ENCODE measurements around the gene LRFN5. TPM values are rescaled to one million over a fixed set of nuclear protein-coding genes. Genes with fewer than 3 reads are reported as not detected.

LRFN5 gene
- total and polyA plus RNA-seq, 10 of the 15 experiments (the other 5 are each of a cell fraction or from before 2014, with no cell fraction given), result 0.06 to 1.2 TPM; not detected in 8

- Histone ChIP-seq H3K27me3 (replicated peaks in 1 of 2; ENCODE audit: control insufficient read depth in 2 of 2, insufficient read depth in 2 of 2, low read length in 1 of 2) (no peaks in the 10 kb centered on the region), H3K4me2 (ENCODE audit: control insufficient read depth, insufficient read depth) (no peak overlapping the region), H2AFZ (ENCODE audit: control insufficient read depth, low read depth, low read length) (no peak overlapping the region), H3K27ac (ENCODE audit: control insufficient read depth, insufficient read depth) (no peak overlapping the region), H3K9me3 (replicated peaks; ENCODE audit: control insufficient read depth, insufficient read depth, low read length) (no peaks in the 10 kb centered on the region), H3K36me3 (ENCODE audit: control insufficient read depth in 2 of 2, insufficient read depth in 2 of 2, low read length in 1 of 2) (no peaks in the 10 kb centered on the region), H4K20me1 (ENCODE audit: control insufficient read depth, insufficient read depth) (no peaks in the 10 kb centered on the region), H3K79me2 (ENCODE audit: control insufficient read depth, insufficient read depth, low read length) (no peaks in the 10 kb centered on the region), H3K4me3 (no peak overlapping the region), H3K9ac (ENCODE audit: control insufficient read depth, insufficient read depth, low read length) (no peak overlapping the region), H3K4me1 (ENCODE audit: control insufficient read depth, insufficient read depth, low read length) (no peaks in the 10 kb centered on the region)
- RAD21 ChIA-PET (ENCODE audit: unreplicated experiment), result no interaction called here
- TF ChIP-seq CHD2 (IDR thresholded peaks at IDR 0.05; ENCODE audit: borderline replicate concordance, low read depth, low read length) (no peak), NR2F1 (conservative IDR thresholded peaks at IDR 0.05) (no peak), KLF5 (IDR thresholded peaks at IDR 0.05; ENCODE audit: partially characterized antibody) (no peak), RFX5 (IDR thresholded peaks at IDR 0.05; ENCODE audit: low read depth, low read length) (no peak), SIX5 (IDR thresholded peaks at IDR 0.05; ENCODE audit: low read depth, low read length, severe bottlenecking) (no peak), SKIL (IDR thresholded peaks at IDR 0.05; ENCODE audit: low read depth, poor library complexity, severe bottlenecking) (no peak), ZBTB11 (CRISPR knock-in tag; IDR thresholded peaks at IDR 0.05) (no peak), CEBPZ (IDR thresholded peaks at IDR 0.05; ENCODE audit: low read depth, low read length) (no peak), CBX5 (IDR thresholded peaks at IDR 0.05; ENCODE audit: low read depth) (no peak), BHLHE40 (IDR thresholded peaks at IDR 0.05; ENCODE audit: borderline replicate concordance in 1 of 2, low read depth in 2 of 2, low read length in 1 of 2) (no peak), E2F8 (IDR thresholded peaks at IDR 0.05; ENCODE audit: low read depth, partially characterized antibody) (no peak), GATAD2B (conservative IDR thresholded peaks at IDR 0.05; ENCODE audit: low read depth) (no peak)
- intact Hi-C loops (cut with micrococcal nuclease; ENCODE audit: unreplicated experiment), result no loop called here
- in situ Hi-C loops (cut with MboI), result no loop called here
- no TSS peak for BruUV-seq (replicated peaks)
- WGBS (ENCODE audit: insufficient coverage, insufficient replicate concordance, low lambda C conversion rate, missing lambda C conversion rate), result 75% methylated on average over 9 of the region's 9 CpGs
- ATAC-seq (no peak), FAIRE-seq (no peak), DNase-seq (ENCODE audit: low read depth, low spot score) (no peak)
- CTCF ChIA-PET, result no interaction called here
- POLR2A ChIA-PET, result no interaction called here
- SMC1A ChIA-PET (ENCODE audit: uncharacterized antibody, unreplicated experiment), result no interaction called here
Measured at GRCh38 chr14:41905394-41905964, 298.8 kb downstream of the LRFN5 start.

Measured in GM12878 (cell line).